ENCODE results near the gene NSL1. TPM values are rescaled to one million over a fixed set of nuclear protein-coding genes. Genes with fewer than 3 reads are reported as not detected.

Gene NSL1
- total RNA-seq, 1 experiment from 2014 or later = 36.4 TPM

DNA sequence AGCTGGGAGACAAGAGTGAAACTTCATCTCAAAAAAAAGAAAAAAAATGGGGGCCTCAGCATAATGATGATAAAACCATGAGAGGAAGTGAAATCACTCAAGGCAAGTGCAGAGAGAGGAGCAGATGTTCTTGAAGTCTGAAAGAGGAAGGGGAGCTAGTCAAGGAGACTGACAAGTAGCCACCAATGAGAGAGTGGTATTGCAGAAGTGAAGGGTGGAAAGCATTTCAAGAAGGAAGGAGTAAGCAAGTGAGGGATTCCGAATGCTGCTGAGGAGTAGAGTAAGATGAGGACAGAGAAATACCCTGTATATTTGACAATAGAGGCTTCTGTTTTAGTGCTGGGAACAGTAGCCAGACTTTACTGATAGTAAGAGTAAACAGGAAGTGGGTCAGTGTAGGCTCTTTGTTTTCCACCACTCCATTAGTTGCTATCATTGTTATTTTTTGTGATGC, 3.0 kb upstream of the NSL1 start:
- no peaks in the 10 kb centered on the region for H3K36me3 ChIP-seq (ENCODE audit: control insufficient read depth in 1 of 2, insufficient read depth in 2 of 2, low read length in 2 of 2)
- H3K9me3 ChIP-seq (ENCODE audit: control insufficient read depth in 1 of 2, insufficient read depth in 1 of 2, low read depth in 1 of 2, low read length in 2 of 2) = no peaks in the 10 kb centered on the region
- H3K27me3 ChIP-seq (ENCODE audit: insufficient read depth, low read length) = no peaks in the 10 kb centered on the region
- H2AFZ ChIP-seq (ENCODE audit: low read depth, low read length, poor library complexity, severe bottlenecking) = no peak overlapping the region
- CTCF ChIA-PET = interaction anchor here (1.0 kb wide), 1 partner anchor 201 kb away, joined by 3 read pairs; no protein-coding TSS in a partner anchor
- no peak for ATAC-seq
- POLR2A ChIA-PET = no interaction called here
- H3K4me1 ChIP-seq (ENCODE audit: control insufficient read depth in 1 of 2, insufficient read depth in 2 of 2, low read length in 2 of 2) = peaks cover 10 to 21% of the 10 kb centered on the region in 2 experiments
- no TSS peak for BruUV-seq (replicated peaks)
- no peak overlapping the region for H3K9ac ChIP-seq (ENCODE audit: low read length)
- H3K9me2 ChIP-seq (ENCODE audit: insufficient read depth) = no peaks in the 10 kb centered on the region
- no peaks in the 10 kb centered on the region for H4K20me1 ChIP-seq (ENCODE audit: insufficient read depth)
- RAD21 ChIA-PET (ENCODE audit: low non-redundant PET in 1 of 2, low total read pairs in 2 of 2, uncharacterized antibody in 2 of 2, unreplicated experiment in 2 of 2) = no interaction called here
- no peak for TF ChIP-seq EGR1 (IDR thresholded peaks at IDR 0.05; ENCODE audit: low read depth)
- no peak for TF ChIP-seq MAX (IDR thresholded peaks at IDR 0.05)
- TF ChIP-seq YY1 (IDR thresholded peaks at IDR 0.05; ENCODE audit: extremely low read depth, insufficient replicate concordance, low read depth, low read length) = no peak
- TF ChIP-seq ZFX (IDR thresholded peaks at IDR 0.05) = no peak
- no peak for TF ChIP-seq SRF (IDR thresholded peaks at IDR 0.05; ENCODE audit: low read depth)
- TF ChIP-seq SP1 (IDR thresholded peaks at IDR 0.05; ENCODE audit: low read depth) = no peak
- TF ChIP-seq EZH2 (IDR thresholded peaks at IDR 0.05) = no peak
- no peak for TF ChIP-seq CBX3 (IDR thresholded peaks at IDR 0.05; ENCODE audit: low read depth)
- TF ChIP-seq ZBTB33 (IDR thresholded peaks at IDR 0.05; ENCODE audit: extremely low read depth, insufficient replicate concordance, low read length) = no peak
- TF ChIP-seq, protein P1, sequence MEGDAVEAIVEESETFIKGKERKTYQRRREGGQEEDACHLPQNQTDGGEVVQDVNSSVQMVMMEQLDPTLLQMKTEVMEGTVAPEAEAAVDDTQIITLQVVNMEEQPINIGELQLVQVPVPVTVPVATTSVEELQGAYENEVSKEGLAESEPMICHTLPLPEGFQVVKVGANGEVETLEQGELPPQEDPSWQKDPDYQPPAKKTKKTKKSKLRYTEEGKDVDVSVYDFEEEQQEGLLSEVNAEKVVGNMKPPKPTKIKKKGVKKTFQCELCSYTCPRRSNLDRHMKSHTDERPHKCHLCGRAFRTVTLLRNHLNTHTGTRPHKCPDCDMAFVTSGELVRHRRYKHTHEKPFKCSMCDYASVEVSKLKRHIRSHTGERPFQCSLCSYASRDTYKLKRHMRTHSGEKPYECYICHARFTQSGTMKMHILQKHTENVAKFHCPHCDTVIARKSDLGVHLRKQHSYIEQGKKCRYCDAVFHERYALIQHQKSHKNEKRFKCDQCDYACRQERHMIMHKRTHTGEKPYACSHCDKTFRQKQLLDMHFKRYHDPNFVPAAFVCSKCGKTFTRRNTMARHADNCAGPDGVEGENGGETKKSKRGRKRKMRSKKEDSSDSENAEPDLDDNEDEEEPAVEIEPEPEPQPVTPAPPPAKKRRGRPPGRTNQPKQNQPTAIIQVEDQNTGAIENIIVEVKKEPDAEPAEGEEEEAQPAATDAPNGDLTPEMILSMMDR (IDR thresholded peaks at IDR 0.05 in 2 of 3, conservative IDR thresholded peaks at IDR 0.05 in 1 of 3; ENCODE audit: borderline replicate concordance in 1 of 3, insufficient read depth in 1 of 3, low read depth in 2 of 3, low read length in 2 of 3) = no peak
- no peak for TF ChIP-seq POLR2AphosphoS5 (IDR thresholded peaks at IDR 0.05; ENCODE audit: low read depth, low read length)
- TF ChIP-seq EZH2phosphoT487 (IDR thresholded peaks at IDR 0.05; ENCODE audit: borderline replicate concordance) = no peak
- TF ChIP-seq JUND (IDR thresholded peaks at IDR 0.05) = no peak
- peaks cover 21% of the 10 kb centered on the region for H3K79me2 ChIP-seq (ENCODE audit: insufficient read depth, low read length)
- no peak overlapping the region for H3K4me2 ChIP-seq (ENCODE audit: low read length)
- H3K4me3 ChIP-seq (replicated peaks in 1 of 2; ENCODE audit: low read depth in 1 of 2, low read length in 2 of 2) = no peak overlapping the region
- DNase-seq (ENCODE audit: low read depth, low spot score) = no peak
- no peak overlapping the region for H3K27ac ChIP-seq (ENCODE audit: low read depth, low read length)
- intact Hi-C loops (cut with micrococcal nuclease) = loop anchor here (5.0 kb wide), 1 partner anchor 203 kb away; no protein-coding TSS in a partner anchor
